GM12891 (cell line): ENCODE results near the gene CCSER1.
"Not testable (repeated sequence)": the region's sequence is repeated elsewhere in the genome, so short reads cannot be mapped to it uniquely, and the experiment has no call there.

ENCODE experiments used
- DNase-seq: peaks from one replicate; pipeline ENCODE4 v3.0.0; 2011; ENCODE audit warnings: low spot score; ENCODE audit not compliant: insufficient read length
- FAIRE-seq: peaks from 2 replicates; lab custom pipeline; 2011; peaks lifted over from hg19 to GRCh38; lab: Jason Lieb, UNC
- PAX5 ChIP-seq: IDR thresholded peaks from 2 replicates; pipeline ENCODE4 v1.6.1; 2011; ENCODE audit warnings: low read length, moderate library complexity, mild to moderate bottlenecking; ENCODE audit not compliant: insufficient read depth, severe bottlenecking
- POLR2A ChIP-seq: IDR thresholded peaks from 2 replicates; pipeline ENCODE4 v1.6.1; 2011; ENCODE audit warnings: low read depth, low read length, control low read depth
- POLR2AphosphoS5 ChIP-seq: IDR thresholded peaks from 2 replicates; pipeline ENCODE4 v1.6.1; 2011; ENCODE audit warnings: low read depth, low read length, control low read depth
- POU2F2 ChIP-seq: IDR thresholded peaks from 2 replicates; pipeline ENCODE4 v1.6.1; 2011; ENCODE audit warnings: low read depth, mild to moderate bottlenecking, control low read depth, low read length, moderate library complexity
- SPI1 ChIP-seq: IDR thresholded peaks from 2 replicates; pipeline ENCODE4 v1.6.1; 2011; ENCODE audit warnings: low read depth, low read length, control low read depth
- TAF1 ChIP-seq: IDR thresholded peaks from 2 replicates; pipeline ENCODE4 v1.6.1; 2011; ENCODE audit warnings: low read depth, low read length, control low read depth

CCSER1 gene

DNA sequence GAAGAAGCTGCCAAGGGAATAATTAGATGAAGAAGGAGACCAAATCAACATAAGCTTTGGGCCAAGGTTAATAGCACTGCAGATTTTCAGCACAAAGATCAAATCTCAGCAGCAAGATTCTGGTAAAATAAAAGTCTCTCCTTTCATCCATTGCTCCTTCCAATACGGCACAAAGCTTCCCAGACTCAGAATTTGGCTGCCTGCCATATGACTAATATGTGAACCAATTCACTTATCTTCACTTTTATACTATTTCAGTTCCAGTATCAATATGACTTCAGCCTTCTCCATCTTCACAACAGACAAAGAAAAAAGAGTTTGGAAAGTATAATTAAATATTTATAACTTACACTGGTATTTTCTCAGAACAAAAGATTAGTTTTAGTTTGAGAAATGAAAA, 1198.3 kb downstream of the CCSER1 start:
- no peak for TF ChIP-seq SPI1
- no peak for TF ChIP-seq PAX5
- no peak for TF ChIP-seq POU2F2
- no peak for TF ChIP-seq POLR2A
- no peak for TF ChIP-seq TAF1
- DNase-seq: no peak
- no peak for FAIRE-seq

DNA sequence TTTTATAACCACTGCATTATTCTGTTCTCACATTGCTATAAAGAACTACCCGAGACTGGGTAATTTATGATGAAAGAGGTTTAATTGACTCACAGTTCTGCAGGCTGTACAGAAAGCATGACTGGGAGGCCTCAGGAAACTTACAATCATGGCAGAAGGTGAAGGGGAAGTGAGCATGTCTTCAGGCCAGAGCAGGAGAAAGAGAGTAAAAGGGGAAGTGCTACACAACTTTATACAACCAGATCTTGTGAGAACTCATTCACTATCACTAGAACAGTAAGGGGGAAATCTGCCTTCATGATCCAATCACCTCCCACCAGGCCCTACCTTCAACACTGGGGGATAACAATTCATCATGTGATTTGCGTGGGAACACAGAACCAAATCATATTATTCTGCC, 1199.0 kb downstream of the CCSER1 start:
- not testable (repeated sequence) for DNase-seq, FAIRE-seq
- TF ChIP-seq SPI1: peak; percentile 69

DNA sequence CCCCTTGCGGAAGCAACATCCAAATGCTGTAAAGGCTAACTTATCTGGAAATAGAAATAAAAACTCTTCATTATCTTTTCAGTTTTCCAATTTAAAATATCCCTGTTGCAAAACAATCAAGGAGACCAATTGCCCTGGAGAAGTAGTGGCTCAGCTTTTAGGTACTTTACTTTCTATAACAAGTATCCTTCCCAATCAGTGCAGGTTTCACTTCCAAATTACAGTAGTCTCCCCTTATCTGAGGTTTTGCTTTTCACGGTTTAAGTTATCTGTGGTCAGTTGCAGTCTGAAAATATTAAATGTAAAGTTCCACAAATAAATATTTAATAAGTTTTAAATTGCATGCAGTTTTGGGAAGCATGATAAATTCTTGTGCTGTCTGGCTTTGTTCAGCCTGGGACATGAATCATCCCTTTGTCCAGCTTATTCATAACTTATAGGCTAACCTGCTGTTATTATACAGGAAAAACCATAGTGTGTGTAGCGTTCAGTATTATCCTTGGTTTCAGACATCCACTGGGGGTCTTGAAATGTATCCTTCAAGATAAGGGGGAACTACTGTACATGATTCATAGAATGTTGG, 1203.5 kb downstream of the CCSER1 start:
- no peak for FAIRE-seq
- no peak for DNase-seq
- TF ChIP-seq PAX5 (no peak), POU2F2 (no peak), SPI1 (no peak), POLR2AphosphoS5 (no peak), TAF1 (no peak), POLR2A (no peak)

DNA sequence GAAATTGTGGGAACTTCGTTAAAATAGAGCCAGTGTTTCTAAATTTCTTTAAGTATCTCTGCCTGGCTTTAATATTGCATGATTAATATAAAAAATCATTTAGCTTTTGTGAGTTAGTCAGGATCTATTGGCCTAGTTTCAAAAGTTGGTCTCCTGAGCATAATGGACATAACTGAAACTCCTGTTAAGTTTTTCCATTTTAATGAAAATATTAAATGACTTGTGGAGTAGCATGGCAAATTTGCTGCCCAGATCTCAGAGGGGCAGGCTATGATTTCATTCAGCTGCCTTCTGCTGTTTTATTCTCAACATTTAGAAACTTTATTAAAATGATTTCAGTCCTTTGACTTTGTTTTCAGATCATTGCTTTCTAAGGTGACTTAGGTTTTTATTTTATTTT, 1213.6 kb downstream of the CCSER1 start:
- TF ChIP-seq POLR2AphosphoS5 (no peak), POLR2A (no peak), POU2F2 (no peak), SPI1 (no peak), TAF1 (no peak), PAX5 (no peak)
- no peak for FAIRE-seq

DNA sequence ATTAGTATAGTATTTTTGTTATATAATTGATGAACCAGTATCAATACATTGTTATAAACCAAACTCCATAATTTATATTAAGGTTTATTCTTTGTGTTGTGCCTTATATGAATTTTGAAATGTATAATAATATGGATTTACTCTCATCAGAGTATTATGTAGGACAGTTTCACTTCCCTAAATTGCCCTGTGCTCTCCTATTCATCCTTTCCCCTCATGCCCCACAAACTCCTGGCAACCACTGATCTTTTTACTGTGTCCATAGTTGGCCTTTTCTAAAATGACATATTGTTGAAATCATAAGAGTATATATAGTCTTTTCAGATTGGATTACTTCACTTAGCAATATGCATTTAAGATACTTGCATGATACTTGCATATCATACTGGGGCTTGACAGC, 1218.4 kb downstream of the CCSER1 start:
- TF ChIP-seq SPI1 (peak; percentile 79), POLR2A (no peak)
- no peak for FAIRE-seq

More for the DNA sequence above, 1213.6 kb downstream of the CCSER1 start:
- no peak for DNase-seq

DNA sequence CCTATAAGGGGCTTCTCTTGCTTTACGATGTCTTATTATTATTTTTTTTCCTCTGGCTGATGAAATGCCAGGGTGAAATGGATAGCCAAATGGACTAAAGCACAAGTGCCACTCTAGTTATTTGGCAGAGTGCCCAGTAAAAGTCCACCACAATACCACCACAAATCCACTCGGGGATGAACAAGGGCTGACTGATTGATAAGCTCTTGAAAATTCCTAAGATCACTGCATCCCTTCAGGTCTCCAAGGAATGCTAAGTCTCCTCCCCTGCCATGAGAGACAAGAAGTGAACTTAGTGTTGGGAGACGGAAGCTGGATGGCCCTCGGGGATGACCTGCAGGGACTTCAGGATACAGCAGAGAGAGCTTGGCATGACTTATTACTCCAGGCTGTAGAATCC, 1229.3 kb downstream of the CCSER1 start:
- not testable (repeated sequence) for FAIRE-seq, DNase-seq

More for the DNA sequence above, 1218.4 kb downstream of the CCSER1 start:
- no peak for DNase-seq

DNA sequence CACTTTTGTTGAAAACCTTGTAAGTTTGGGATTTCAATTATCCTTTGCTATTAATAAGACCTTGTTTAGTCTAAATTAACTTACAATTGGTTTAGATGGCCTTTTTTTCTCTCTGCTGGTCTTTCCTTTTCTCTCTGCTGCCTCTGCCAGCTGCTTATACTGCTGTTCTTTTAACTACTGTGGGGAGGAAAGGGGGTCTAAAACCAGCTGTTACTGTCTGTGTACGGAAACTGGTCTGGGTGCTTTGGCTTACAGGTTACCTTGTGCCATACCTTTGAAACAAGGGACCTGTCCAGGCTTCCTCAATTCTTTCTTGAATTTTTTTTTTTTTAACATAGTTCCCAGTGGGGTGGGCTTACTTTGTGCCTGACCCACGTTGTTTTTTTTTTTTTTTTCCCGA, 1230.8 kb downstream of the CCSER1 start:
- FAIRE-seq, DNase-seq: not testable (repeated sequence)

DNA sequence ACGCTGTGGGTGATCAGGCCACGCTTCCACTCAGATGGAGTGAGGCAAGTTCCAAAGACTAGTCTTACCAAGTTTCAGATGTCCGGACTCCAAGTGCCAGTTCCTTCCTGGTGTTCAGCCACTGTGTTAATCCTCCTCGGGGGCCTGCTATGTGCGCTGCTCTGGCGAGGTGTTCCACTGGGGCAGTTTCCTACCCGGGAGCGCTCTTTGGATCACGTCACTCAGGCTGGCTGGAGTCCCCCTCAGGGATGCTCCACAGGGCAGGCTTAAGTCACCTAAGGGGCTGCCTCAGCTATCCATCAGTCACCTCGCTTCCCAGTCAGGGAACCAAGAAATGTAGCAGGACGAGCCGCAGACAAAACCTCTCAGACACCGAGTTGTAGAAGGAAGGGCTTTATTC, 1231.4 kb downstream of the CCSER1 start:
- FAIRE-seq: not testable (repeated sequence)

DNA sequence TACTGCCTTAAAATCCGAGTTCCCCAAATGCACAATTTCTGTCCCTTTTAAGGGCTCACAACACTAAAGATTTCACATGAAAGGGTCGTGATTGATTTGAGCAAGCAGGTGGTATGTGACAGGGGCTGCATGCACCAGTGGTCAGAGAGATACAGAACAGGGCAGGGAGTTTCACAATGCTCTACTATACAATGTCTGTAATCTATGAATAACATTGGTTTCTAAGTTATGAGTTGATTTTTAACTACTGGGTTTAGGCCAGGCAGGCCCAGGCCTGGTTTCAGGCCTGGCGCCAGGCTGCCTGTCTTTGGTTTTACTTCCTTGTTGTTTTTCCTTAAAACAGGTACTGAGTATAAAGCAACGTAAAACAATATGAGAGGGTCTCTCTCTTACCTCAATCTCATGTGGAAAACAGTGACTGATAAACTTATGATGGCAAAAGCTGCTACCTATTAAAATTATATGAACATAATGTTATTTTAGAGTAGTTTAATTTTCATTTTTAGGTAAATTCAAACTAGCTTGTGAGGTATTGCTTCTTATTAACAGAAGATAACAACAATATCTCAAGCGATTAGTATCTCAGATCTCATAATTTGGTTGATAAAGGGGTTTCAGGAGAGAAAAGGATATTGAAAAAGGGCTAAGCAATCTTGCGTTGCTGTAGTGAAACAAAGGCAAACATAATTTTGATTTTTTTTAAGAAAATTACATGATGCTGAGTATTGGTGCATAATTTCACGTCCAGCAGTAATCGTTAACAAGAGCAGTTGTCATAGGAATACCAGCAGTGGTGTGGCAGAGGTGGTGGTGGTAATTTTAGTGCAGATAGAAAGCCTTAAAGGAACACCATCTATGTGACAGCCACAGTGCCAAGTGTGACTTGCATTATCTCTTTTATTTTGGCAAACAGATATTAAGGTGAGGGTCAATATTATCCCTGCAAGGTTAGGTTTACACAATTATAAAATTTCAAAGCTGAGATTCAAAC, 1232.1 kb downstream of the CCSER1 start:
- FAIRE-seq (no peak), DNase-seq (no peak)
- no peak for TF ChIP-seq PAX5
- no peak for TF ChIP-seq POLR2AphosphoS5
- TF ChIP-seq POLR2A: no peak
- TF ChIP-seq SPI1: no peak
- no peak for TF ChIP-seq POU2F2
- TF ChIP-seq TAF1: no peak

More for the DNA sequence above, 1231.4 kb downstream of the CCSER1 start:
- not testable (repeated sequence) for DNase-seq

DNA sequence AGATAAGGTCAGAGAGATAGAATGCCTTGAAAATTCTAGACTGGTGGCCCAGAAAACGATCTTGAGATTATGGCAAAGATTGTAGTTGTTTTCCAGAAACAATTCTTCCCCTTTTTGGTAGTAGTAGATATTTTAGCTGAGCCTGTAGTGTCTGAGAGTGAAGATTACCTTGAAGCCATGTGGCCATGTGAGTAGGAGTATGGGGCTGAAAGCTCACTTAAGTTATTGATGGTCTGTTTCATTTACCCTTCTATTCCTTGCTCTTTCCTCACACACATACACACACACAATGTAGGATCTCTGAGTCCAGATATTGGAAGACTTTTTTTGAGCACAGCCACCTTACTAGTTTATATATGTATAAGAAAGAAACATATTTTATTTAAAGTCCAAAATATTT, 1234.9 kb downstream of the CCSER1 start:
- DNase-seq (no peak), FAIRE-seq (no peak)
- TF ChIP-seq POLR2A (no peak), TAF1 (no peak), POLR2AphosphoS5 (no peak), POU2F2 (no peak), SPI1 (no peak), PAX5 (no peak)
